HEK293 (cell line): ENCODE measurements around the gene PLIN5.

ENCODE experiments used
- TRIM28 ChIP-seq: IDR thresholded peaks from 2 replicates; pipeline ENCODE4 v1.6.1; 2011; ENCODE audit warnings: low read length, control low read depth, borderline replicate concordance
- YY1 ChIP-seq: fragments of 450-650 bp; formaldehyde crosslinking; IDR thresholded peaks from 2 replicates; pipeline ENCODE4 v1.5.1; 2018; ENCODE audit warnings: missing biosample characterization, missing genetic modification characterization
- ZNF530 ChIP-seq: fragments of 450-650 bp; formaldehyde crosslinking; IDR thresholded peaks from 2 replicates; pipeline ENCODE4 v1.5.1; 2016; ENCODE audit warnings: low read depth, missing biosample characterization, missing genetic modification characterization
- TF ChIP-seq, protein P1 (sequence below): fragments of 450-650 bp; formaldehyde crosslinking; IDR thresholded peaks from 2 replicates; pipeline ENCODE4 v1.5.1; 2016; ENCODE audit warnings: missing biosample characterization, missing genetic modification characterization
- TF ChIP-seq, protein P2 (sequence below): fragments of 450-650 bp; formaldehyde crosslinking; IDR thresholded peaks from 2 replicates; pipeline ENCODE4 v1.5.1; 2016; ENCODE audit warnings: missing biosample characterization, missing genetic modification characterization

DNA sequence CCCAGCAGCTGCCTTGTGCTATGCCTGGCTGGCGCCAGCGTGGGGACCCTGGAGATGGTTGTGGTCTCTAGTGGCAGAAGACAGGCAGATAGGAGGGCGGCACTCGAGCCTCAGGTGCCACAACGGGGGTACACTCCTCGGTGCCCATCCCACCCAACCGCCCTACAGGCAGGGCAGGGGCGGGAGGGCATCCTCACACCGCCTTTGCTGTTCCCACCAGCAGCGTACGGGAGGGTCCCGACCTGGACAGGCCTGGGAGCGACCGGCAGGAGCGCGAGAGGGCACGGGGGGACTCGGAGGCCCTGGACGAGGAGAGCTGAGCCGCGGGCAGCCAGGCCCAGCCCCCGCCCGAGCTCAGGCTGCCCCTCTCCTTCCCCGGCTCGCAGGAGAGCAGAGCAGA, 33.3 kb downstream of the PLIN5 start:
- TF ChIP-seq, protein P1, sequence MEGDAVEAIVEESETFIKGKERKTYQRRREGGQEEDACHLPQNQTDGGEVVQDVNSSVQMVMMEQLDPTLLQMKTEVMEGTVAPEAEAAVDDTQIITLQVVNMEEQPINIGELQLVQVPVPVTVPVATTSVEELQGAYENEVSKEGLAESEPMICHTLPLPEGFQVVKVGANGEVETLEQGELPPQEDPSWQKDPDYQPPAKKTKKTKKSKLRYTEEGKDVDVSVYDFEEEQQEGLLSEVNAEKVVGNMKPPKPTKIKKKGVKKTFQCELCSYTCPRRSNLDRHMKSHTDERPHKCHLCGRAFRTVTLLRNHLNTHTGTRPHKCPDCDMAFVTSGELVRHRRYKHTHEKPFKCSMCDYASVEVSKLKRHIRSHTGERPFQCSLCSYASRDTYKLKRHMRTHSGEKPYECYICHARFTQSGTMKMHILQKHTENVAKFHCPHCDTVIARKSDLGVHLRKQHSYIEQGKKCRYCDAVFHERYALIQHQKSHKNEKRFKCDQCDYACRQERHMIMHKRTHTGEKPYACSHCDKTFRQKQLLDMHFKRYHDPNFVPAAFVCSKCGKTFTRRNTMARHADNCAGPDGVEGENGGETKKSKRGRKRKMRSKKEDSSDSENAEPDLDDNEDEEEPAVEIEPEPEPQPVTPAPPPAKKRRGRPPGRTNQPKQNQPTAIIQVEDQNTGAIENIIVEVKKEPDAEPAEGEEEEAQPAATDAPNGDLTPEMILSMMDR (tag by site-specific recombination): no peak
- TF ChIP-seq, protein P2, sequence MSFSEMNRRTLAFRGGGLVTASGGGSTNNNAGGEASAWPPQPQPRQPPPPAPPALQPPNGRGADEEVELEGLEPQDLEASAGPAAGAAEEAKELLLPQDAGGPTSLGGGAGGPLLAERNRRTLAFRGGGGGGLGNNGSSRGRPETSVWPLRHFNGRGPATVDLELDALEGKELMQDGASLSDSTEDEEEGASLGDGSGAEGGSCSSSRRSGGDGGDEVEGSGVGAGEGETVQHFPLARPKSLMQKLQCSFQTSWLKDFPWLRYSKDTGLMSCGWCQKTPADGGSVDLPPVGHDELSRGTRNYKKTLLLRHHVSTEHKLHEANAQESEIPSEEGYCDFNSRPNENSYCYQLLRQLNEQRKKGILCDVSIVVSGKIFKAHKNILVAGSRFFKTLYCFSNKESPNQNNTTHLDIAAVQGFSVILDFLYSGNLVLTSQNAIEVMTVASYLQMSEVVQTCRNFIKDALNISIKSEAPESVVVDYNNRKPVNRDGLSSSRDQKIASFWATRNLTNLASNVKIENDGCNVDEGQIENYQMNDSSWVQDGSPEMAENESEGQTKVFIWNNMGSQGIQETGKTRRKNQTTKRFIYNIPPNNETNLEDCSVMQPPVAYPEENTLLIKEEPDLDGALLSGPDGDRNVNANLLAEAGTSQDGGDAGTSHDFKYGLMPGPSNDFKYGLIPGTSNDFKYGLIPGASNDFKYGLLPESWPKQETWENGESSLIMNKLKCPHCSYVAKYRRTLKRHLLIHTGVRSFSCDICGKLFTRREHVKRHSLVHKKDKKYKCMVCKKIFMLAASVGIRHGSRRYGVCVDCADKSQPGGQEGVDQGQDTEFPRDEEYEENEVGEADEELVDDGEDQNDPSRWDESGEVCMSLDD (tag by site-specific recombination): no peak
- TF ChIP-seq ZNF530 (tag by site-specific recombination) (no peak), YY1 (no peak), TRIM28 (no peak)
